HG03469 (cell line): ENCODE results near the gene CLCN3.
"Not testable (repeated sequence)": the region's sequence is repeated elsewhere in the genome, so short reads cannot be mapped to it uniquely, and the experiment has no call there.

Experiments
- ATAC-seq: cut with Tn5 transposase; IDR thresholded peaks from one replicate; pipeline ENCODE4 v1.9.1; 2021; ENCODE audit warnings: mild to moderate bottlenecking, moderate library complexity, moderate number of reproducible peaks; ENCODE audit not compliant: unreplicated experiment

Gene CLCN3

DNA sequence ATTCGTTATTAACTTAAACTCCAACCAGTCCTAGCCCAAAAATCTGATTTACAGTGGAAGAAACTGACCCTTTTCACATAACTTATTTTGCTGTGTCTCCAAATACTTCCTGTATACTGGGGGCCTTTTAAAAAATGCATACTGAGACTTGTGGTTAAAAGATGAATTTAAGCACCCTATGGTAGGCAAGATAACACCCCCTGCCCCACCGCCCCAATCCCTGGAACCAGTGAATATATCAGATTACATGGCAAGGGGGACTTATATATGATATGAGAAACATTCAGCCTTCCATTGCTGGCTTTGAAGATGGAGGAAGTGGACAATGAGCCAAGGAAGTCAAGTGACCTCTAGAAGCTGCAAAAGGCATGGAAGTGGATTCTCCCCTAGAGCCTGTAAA lies 3.1 kb upstream of the CLCN3 start:
- ATAC-seq: no peak

DNA sequence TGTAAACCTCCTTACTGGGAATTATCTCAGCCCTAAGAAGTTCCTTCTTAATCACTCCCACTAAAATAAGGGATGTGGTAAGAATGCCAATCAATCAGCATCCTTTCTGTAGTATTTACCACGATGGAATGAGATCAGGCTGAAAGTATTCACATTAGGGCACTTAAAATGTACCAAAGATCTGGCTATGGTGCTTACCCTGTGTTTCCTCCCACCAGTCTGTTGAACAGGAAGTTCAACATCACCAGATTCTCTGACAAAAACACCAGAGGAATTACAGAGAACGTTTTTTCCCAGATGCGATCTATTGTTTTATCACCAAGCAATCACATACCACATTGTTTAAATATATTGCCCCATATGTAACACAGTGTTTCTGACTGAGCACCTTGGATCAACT lies 2.1 kb upstream of the CLCN3 start:
- no peak for ATAC-seq

DNA sequence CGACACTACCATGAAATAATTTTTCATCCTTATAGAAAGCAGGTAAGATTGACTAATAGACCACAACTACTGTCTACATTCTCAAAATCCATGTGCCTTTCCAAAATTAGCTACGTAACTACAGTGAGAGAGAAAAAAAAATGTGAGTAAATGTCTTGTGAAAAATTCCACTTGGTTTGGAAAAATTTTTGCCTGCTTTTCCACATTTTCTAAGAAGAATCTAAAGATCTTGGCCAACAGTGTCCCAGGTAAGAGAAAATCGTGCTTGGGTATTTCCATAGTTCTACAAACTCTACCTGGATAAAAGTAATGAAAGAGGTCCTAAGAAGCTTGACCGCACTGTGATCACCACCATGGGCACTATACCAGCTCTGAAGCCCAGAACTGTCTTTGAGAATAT lies 1.4 kb upstream of the CLCN3 start:
- no peak for ATAC-seq

DNA sequence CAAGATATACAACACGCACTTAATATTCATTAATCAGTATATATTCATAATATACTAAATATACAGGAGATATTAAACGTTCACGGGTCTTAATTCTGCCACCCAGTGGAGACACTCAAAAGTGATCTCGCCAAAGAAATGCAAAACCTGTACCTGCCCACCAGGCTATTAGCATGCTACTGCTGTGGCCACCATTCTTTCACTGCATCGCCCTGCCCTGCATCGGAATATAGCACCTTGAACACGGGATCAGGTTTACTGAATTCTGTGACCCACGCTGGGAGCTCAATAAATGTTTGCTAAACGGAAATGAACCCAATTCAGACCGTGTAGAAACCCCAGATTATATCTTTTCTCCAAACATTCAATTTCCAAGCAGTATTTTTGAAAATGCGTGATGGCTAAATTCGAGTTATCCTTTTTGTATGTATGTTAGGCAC lies 840 bp upstream of the CLCN3 start:
- peak; percentile 28 for ATAC-seq

DNA sequence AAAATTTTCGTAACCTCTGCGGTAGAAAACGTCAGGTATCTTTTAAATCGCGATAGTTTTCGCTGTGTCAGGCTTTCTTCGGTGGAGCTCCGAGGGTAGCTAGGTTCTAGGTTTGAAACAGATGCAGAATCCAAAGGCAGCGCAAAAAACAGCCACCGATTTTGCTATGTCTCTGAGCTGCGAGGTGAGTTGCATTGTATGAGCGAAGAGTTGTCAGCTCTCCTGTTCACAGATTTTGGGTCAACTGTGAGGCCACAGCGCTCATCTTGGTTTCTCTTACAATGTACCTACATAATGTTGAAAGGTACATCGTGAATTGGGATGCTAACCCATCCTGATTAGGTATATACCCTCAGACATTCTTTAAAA lies 486 bp downstream of the CLCN3 start:
- ATAC-seq: no peak

DNA sequence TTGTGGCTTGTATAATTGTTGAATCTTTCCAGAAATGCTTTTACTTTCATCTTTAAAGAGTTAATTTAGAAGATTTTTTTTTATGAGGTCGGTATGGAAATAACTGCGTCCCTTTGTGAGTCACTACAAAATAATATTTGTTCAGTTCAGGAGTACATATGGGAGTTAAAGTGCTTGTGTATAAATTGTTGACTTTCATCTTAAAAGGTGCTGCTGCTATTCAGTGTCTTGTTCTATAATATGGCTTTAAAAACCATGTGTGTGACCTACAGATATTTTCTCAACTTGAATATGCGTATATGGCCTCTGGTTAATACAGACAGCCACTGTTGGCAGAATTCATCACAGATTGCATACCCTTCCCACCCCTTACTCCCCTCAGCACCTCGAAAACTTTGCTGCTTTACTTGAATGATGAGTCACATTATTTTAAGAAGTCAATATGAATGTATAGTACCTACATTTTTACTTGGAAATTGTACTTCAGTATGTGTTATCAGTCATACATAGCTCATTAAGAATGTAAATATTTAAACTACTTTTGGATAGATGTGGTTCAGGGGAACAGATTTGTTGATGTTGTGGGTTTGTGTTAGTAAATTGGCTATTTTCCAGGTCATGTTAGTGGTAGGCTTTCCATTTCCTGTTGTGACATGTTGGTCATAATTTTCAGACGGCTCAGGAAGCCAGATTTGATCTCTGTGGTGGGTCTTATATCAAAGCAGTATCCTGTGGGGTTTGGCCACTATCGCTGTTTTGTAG lies 1.5 kb downstream of the CLCN3 start:
- ATAC-seq: peak; percentile 17

DNA sequence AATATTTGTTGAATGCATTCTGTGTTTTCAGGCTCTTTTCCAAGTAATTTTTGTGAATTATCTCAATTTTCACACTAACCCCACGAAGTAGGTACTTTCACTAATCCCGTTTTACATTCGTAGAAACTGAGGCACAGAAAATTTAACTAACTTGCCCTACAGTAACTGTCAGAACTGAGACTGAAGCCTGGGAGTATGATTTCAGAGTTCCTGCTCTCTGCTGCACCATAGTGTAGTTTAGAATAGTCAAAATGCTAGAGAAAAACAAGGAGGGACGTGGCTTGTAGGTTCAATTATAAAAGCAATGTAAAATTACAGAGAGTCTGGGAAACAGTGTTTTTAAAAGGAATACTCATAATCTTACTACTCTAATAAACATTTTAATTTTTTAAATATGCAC lies 2.2 kb downstream of the CLCN3 start:
- no peak for ATAC-seq

DNA sequence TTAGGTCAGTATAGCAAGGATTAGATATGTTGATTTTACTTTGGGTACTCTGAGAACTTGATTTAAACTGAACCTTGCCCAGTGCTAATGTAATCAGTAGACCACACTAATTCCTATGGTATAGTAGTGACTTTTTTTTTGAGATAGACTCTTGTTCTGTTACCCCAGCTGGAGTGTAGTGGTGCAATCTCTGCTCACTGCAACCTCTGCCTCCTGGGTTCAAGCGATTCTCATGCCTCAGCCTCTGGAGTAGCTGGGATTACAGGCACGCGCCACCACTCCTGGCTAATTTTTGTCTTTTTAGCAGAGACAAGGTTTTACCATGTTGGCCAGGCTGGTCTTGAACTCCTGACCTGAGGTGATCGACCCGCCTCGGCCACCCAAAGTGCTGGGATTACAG lies 3.6 kb downstream of the CLCN3 start:
- not testable (repeated sequence) for ATAC-seq

DNA sequence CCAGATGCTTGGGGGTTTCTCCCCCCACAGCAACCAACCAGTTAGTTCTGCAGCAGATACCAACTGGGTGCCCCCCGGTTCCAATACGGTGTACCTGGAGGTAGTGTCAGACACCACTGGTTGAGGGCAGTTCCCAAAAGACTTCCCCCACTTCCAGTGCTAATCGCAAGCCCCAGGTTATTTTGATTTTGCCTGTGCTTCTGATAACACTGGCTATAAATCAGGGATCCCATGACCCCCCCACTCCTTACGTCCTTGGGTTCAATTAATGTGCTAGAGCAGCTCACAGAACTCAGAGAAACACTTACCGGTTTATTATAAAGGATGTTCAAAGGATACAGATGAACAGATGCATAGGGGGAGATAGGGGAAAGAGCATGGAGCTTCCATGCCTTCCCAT lies 5.5 kb downstream of the CLCN3 start:
- no peak for ATAC-seq

DNA sequence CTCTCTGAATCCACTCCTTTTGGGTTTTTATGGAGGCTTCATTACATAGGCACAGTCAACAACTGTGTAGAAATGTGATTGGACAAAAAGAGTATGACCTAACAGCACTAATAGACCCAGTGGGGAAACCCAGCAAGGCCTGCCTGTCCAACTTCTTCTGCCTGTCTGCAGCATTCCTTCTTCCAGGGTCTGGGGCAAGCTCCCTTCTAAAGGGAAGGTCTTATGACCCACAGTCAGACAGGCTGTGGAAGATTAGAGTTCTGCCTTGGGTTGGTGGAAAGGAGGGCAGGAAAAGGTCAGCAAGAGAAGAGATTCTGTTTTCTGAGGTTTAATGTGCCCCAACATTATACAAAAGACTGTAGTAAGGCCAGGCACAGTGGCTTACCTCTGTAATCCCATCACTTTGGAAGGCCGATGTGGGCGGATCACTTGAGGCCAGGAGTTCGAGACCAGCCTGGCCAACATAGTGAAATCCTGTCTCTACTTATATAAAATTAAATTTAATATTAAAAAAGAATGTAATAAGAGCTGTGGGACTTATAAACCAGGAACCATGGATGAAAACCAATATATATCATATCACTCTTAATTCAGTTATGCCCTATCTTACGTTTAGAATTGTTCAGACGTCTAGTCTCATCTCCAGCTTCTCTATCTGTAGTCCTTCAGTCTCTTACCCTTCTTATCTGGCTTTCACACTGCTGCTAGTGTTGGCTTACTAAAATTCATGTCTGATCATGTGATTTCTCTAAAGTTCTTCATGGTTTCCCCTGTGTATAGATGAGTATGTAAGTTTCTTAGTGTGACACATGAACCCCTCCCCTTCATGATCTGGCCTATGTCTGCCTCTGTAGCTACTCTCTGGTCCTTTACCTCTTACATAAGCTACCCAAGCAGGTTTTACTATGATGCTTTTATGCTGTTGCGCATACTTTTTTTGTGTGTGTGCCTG lies 6.2 kb downstream of the CLCN3 start:
- ATAC-seq: no peak

DNA sequence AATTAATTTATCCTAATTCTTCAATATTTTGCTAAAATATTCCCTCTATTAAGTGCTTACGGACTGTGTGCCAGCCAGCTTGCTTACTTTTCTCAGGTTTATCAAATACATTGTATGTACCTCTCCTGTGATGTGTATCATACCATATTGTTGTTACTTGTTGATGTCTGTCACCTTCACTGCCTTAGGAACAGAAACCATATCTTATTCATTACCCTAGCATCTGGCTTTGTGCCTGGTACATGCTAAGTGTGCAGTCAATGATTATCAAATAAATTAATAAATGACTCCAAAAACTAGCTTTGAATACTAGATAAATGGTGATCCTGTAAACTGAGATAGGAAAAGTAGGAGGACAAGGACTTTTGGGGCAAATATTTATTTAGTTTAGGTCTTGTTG lies 6.9 kb downstream of the CLCN3 start:
- ATAC-seq: peak; percentile 35

DNA sequence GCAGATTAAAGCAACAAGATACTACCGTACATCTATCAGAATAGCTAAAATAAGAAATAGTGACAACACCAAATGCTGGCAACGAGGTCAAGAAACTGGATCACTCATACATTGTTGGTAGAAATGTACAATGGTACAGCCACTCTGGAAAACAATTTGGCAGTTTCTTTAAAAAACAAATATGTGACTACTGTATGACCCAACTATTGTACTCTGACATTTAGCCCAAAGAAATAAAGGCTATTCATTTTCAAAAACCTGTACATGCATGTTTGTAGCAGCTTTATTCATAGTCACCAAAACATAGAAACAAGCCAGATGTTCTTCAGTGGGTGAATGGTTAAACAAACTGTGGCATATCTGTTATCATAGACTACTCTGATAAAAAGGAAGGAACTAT lies 8.2 kb downstream of the CLCN3 start:
- no peak for ATAC-seq

DNA sequence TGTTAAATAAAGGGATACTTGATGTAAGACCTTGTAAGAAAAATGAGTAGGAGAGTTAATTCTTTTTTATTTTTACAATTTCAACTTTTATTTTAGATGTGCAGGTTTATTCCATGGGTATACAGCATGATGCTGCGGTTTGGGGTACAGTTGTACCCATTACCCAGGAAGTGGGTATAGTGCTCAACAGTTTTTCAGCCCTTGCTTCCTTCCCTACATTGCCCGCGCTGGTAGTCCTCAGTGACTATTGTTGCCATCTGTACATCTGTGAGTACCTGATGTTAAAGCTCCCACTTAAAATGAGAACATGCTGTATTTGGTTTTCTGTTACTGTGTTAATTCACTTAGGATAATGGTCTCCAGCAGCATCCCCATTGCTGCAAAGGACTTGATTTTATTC lies 9.7 kb downstream of the CLCN3 start:
- no peak for ATAC-seq

DNA sequence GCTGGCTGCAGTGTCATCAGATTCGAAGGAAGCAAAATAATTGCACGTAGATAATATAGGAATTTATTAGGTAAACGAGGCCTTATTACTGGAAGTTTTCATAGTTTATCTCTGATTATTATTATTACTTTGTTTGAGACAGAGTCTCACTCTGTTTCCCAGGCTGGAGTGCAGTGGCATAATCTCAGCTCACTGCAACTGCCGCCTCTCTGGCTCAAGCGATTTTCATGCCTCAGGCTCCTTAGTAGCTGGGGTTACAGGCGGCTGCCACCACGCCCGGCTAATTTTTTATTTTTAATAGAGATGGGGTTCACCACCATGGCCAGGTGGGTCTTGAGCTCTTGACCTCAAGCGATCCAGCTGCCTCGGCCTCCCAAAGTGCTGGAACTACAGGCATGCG lies 12.5 kb downstream of the CLCN3 start:
- no peak for ATAC-seq

DNA sequence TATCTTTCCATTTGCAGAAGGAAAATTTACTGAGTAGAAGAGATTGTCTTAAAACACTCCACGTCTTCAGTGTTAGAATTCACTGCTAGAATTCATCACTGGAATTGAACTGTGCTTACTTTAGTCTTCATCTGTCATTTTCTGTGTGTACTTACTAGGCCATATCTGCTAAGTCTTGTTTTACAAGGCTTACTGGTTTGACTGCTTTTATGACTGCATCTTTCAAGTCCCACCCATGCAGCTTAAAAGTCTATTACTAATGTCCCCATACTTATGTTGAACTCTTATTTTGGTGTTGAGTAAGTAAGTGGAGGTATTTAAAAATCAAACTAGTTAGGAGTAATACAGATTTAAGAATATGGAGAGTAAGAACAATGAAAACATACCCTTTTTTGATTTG lies 14.6 kb downstream of the CLCN3 start:
- no peak for ATAC-seq

DNA sequence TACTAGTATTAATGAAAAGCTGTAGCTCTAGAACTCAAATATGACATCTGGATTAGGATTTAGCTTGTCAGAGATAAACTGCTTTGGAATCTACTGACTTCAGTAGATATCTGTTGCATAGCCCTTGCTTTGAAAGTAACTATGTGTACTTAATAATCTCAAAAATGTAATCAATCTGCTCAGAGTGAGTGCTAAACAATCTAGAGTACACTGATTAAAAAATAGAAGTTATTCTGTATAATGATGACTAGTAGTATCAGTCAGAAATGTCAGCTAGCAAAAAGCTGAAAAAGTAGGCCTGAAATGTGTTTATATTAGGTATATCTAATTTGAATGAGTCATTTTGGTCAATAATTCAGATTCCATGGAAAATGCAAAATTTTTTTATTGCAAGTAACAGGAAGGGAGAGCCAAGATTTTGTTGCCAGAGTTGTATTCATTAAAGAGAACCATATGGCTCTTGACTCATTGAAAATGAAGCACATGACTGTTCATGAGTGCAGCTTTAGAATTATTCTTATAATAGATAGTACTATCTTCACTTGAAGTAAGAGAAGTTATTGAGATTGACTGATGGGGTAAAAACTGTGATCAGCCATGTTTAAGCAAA lies 20.0 kb downstream of the CLCN3 start:
- ATAC-seq: no peak

DNA sequence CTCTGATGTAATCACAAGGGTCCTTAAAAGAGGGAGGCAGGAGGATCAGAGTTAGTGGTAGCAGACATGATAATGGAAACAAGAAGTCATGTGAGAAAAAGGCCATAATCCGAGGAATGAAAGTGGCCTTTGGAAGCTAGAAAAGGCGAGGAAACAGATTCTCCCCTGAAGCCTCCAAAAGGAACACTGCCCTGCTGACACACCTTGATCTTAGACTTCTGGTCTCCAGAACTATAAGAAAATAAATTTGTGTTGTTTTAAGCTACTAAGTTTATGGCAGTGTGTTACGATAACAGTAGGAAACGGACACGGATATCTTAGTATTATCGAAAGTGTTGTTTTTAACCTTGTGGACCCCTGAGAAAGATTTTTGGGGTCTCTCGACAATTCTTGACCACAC lies 24.4 kb downstream of the CLCN3 start:
- ATAC-seq: no peak

DNA sequence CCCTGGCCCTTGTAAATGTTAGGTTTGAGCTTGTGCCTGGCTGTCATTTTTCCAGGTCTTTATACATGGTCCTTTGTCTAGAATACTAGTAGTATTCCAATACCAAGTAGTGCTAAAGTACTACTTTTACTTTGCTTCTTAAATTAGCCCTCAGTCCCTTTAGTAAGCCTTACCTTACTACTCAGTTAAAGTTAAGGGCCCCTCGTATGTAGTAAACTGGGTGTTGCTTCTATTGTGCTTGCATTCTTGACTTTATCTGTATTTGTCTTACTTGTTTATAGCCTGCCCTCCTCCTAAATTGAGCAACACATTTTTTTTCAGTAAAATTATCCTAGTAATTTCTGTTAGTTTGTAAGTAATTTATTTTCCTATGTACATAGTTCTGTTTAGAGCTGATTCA lies 25.2 kb downstream of the CLCN3 start:
- no peak for ATAC-seq

DNA sequence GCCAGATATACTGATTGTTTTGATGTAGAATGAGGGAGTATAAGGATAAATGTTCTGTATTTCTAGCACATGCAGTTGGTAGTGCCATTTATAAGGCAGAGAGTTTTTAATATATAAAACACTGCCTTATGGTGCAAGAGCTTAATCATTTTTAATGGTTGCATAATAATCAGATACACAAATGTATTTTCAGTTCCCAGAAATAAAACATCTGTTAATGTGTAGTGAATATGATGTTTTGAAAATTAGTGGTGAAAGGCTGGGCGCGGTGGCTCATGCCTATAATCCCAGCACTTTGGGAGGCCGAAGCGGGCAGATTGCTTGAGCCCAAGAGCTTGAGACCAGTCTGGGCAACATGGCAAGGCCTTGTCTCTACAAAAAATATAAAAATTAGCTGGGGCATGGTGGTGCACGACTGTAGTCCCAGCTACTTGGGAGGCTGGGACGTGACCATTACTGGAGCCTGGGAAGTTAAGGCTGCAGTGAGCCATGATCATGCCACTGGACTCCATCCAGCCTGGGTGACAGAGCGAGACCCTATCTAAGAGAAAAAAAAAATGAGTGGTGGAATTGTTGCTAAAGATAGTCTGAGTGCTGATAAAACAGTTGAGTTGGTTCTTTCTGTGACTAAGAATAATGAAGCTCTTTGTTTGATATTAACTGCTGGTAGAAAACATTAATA lies 29.3 kb downstream of the CLCN3 start:
- no peak for ATAC-seq

DNA sequence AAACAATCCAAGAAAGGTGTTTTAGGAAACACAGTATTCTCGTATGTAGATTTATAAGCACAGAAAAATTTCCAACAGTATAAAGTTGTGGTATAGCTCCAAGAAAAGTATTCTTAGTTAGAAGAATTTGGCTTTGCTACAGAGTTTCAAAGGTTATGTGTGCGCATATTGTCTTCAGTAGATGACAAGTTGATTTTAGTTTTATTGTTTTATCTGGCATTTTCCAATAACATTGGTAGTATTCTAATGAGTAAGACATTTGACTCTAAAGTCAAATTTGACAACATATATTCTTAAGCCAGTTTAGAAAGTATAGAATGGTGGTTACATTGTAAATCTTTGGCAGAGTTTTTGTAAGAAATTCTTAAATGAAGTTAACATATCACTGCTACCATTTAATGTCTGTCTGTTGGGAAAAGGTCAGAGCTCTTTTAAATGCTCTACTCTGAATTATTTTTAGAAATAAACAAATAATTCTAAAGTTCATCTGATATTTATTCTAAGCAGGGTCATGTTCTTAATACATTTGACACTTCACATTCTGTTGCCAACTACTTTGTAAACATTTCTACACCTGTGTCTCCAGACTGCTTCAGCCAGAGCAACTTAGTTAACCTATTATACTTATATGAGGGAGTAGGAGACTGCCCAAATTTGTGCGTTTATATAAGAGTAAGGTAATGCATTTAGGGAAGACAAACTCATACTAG lies 30.0 kb downstream of the CLCN3 start:
- ATAC-seq: no peak

DNA sequence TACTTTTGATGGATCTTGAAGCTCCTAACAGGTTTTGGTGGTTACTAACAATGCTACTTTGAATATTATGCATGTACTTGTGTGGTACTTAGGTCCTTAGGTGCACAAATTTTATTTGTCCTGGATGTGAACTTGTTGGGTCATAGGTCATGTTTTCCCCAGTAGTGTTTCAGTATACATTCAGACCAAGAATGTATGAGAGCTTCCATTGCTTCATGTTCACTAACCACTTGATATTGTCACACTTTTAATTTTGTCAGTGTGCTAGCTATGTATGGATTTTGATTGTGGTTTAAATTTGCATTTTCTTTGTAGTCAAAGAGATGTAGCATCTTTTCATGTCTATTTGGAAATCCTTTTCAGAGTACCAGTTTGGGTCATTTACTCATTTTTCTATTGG lies 32.2 kb downstream of the CLCN3 start:
- no peak for ATAC-seq
